NCI-H1930 (cell line): ENCODE measurements around the gene MGRN1.

Source experiments
- DNase-seq, 2 experiments: peaks; one replicate each; lab custom pipeline; 2025; lab: John Stamatoyannopoulos, UW

Gene MGRN1

GRCh38 chr16:4624827-4625559 is 367 bp downstream of the MGRN1 start:
- DNase-seq = no peak

GRCh38 chr16:4625560-4626159 is 1.0 kb downstream of the MGRN1 start:
- no peak for DNase-seq

- DNase-seq = no peak
Observed at GRCh38 chr16:4626396-4626795, 1.8 kb downstream of the MGRN1 start.

- DNase-seq = no peak
Observed at GRCh38 chr16:4628283-4628682, 3.7 kb downstream of the MGRN1 start.

GRCh38 chr16:4631444-4631843 is 6.8 kb downstream of the MGRN1 start:
- no peak for DNase-seq

- DNase-seq = no peak
Observed at GRCh38 chr16:4633910-4634635, 9.4 kb downstream of the MGRN1 start.

GRCh38 chr16:4634768-4635167 is 10.1 kb downstream of the MGRN1 start:
- DNase-seq = no peak

- DNase-seq = no peak
Observed at GRCh38 chr16:4636196-4636595, 11.6 kb downstream of the MGRN1 start.

GRCh38 chr16:4637501-4638166 is 13.0 kb downstream of the MGRN1 start:
- no peak for DNase-seq

GRCh38 chr16:4639899-4640509 is 15.4 kb downstream of the MGRN1 start:
- DNase-seq = no peak

- DNase-seq = no peak
Observed at GRCh38 chr16:4640572-4641305, 16.1 kb downstream of the MGRN1 start.

- no peak for DNase-seq
Observed at GRCh38 chr16:4641306-4641687, 16.7 kb downstream of the MGRN1 start.

GRCh38 chr16:4641895-4642294 is 17.3 kb downstream of the MGRN1 start:
- no peak for DNase-seq

- no peak for DNase-seq
Observed at GRCh38 chr16:4646773-4647643, 22.4 kb downstream of the MGRN1 start.

- DNase-seq = no peak
Observed at GRCh38 chr16:4647644-4647980, 23.0 kb downstream of the MGRN1 start.

GRCh38 chr16:4648917-4649316 is 24.3 kb downstream of the MGRN1 start:
- no peak for DNase-seq

- DNase-seq = no peak
Observed at GRCh38 chr16:4649744-4650442, 25.3 kb downstream of the MGRN1 start.

GRCh38 chr16:4650443-4651074 is 25.9 kb downstream of the MGRN1 start:
- DNase-seq = peak; percentile 67 to 79

GRCh38 chr16:4651827-4652226 is 27.2 kb downstream of the MGRN1 start:
- no peak for DNase-seq

- DNase-seq = no peak
Observed at GRCh38 chr16:4652561-4652960, 27.9 kb downstream of the MGRN1 start.
